UCSD-AML1 (cell line): ENCODE results near the gene H19.

Experiments used
- DNase-seq: peaks from one replicate; lab custom pipeline; 2025; ENCODE audit not compliant: unreplicated experiment; lab: John Stamatoyannopoulos, UW

H19 gene

GRCh38 chr11:1997755-1998154, at the start of gene H19:
Gene H19, minus strand, starts transcription at chr11:1997842.
- DNase-seq = no peak

DNA sequence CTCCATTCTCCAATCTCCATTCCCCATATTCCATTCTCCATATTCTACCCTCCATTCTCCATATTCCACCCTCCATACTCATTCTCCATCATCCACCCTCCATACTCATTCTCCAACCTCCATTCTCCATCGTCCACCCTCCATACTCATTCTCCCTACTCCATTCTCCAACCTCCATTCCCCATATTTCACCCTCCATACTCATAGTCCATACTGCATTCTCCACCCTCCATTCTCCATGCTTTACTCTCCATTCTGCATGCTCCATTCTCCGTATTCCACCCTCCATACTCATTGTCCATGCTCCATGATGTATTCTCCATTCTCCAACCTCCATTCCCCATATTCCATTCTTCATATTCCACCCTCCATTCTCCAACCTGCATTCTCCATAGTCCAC, 44.3 kb upstream of the H19 start:
- DNase-seq = no peak

- no peak for DNase-seq
These were observed 43.5 kb upstream of the H19 start for GRCh38 chr11:2041153-2041552.

GRCh38 chr11:2039198-2039759, 41.6 kb upstream of the H19 start:
- no peak for DNase-seq

DNA sequence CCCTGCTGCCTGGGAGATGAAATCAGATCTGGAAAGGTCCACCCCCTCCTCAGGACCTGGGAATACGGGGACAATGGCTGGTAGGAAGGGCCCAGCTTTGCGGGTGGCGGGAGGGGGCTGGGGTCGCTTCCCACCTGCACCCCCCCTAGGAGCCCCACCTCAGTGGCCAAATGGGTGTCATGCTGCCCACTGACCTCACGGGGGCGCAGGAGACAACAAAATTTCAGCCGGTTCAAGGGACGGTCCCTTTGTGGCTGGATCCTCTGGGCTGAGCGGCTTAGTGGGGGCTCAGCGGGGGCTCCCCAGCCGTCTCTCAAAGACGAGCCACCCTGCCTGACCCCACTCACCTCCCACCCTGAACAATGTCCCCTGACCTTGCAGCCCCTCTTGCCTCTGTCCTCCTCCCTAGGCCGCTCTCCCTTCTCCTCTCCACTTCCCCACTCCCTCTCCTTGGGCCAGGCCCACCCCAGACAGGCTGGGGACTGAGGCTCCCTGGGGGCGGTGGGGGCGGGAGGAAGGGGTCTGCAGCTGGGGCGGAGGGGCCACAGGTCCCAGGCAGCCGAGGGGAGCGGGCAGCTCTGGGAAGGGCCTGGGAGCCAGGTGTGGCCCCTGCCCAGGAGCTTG, 39.3 kb upstream of the H19 start:
- no peak for DNase-seq

- DNase-seq = no peak
These were observed 37.7 kb upstream of the H19 start for GRCh38 chr11:2035382-2035781.

- DNase-seq = no peak
These were observed 33.4 kb upstream of the H19 start for GRCh38 chr11:2031058-2031457.

- no peak for DNase-seq
These were observed 30.1 kb upstream of the H19 start for GRCh38 chr11:2027708-2028107.

- no peak for DNase-seq
These were observed 17.4 kb upstream of the H19 start for GRCh38 chr11:2015025-2015424.

DNA sequence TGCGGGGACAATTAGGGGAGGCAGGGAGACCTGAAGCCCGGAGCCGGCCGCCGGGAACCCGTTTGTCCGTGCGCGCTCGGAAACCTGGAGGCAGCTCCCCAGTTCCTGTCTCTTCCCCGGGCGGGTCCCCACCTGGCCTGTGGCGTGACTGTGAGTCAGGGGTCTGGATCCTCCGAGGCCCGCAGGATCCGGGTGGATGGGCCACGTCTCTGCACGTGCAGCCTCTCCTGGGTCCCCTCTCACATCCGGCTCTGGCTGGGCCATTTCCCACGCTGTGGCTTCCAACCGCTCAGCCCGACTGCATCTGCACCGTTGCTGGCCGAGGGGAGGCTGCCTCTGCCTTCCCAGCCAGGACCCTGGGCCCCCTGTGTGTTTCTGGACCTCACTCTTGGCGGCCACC, 14.8 kb upstream of the H19 start:
- DNase-seq = no peak

- no peak for DNase-seq
These were observed 6.8 kb upstream of the H19 start for GRCh38 chr11:2004466-2004865.

DNA sequence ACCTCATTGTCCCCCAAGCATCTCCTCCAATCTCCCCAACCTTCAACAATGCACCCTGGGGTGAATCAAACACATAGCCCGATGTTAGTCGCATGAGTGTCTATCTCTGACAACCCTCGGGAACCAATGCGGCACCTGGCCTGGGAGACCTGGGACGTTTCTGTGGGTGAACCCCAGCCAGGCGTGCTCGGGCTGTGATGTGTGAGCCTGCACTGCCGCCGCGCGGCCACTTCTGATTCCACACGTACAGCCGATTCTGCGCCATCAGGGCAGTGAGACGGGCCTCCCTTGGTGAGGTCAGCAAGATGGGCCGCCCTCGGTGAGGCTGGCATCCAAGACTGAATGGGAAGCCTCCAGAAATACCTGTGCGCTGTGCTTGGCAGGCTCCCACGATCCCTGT, 5.2 kb upstream of the H19 start:
- DNase-seq = no peak

DNA sequence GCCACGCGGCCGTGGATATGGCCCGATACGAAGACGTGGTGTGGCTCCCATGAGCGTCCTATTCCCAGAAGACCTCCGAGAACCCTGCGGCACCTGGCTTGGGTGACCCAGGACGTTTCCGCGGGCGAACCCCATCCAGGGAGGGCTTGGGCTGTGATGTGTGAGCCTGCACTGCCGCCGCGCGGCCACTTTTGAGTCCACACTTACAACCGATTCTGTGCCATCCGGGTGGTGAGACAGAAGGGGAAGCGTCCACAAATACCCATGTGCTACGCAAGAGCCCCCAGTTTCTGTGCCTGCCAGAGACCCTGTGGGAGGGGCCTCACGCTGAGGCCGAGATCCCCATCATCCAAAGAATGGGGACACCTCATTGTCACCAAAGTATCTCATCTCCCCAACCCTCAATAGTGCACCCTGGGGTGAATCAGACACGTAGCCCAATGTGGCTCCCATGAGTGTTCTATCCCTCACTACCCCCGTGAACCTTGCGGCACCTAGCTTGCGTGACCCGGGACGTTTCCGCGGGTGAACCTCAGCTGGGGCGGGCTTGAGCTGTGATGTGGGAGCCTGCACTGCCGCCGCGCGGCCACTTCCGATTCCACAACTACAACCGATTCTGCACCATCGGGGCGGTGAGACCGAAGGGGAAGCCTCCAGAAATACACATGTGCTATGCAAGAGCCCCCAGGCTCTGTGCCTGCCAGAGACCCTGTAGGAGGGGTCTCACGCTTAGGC, 4.6 kb upstream of the H19 start:
- no peak for DNase-seq

GRCh38 chr11:1998861-1999260, 1.2 kb upstream of the H19 start:
- no peak for DNase-seq

DNA sequence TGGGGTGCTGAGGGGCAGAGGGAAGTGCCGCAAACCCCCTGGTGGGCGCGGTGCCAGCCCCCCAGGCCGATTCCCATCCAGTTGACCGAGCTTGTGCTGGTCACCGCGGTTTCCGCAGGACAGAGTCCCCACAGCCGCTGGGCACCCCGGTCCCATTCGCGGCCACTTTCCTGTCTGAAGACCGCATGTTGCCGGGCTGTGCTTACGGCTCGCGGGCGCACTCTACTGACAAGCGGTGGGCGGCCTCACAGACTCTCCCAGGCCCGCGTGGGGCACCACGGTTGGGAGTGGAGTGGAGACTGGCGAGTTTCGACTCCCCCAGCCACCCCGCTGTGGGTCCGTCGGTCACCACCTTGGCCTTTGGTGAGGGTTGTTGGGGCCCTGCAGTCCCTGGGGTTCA, 648 bp upstream of the H19 start:
- DNase-seq = no peak

DNA sequence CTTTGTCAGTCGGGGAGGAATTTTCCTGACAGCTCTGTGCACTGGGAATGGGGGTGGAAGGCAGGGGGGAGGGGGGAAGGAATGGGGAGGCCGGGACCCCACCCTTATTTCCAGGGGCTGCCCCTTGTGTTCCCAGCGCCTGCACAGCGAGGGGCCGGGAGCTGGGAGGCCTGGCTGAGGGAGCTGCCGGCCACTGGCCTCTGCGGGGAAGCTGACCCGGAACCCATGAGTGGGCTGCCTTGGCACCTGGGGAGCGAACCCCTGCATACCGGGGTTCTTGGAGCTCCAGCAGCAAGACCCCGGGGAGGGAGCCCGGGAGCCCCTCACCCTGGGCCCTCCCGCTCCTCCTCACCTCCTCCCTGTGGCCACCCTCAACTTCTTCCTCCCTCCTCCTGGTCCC, 3.5 kb downstream of the H19 start:
- DNase-seq = no peak

DNA sequence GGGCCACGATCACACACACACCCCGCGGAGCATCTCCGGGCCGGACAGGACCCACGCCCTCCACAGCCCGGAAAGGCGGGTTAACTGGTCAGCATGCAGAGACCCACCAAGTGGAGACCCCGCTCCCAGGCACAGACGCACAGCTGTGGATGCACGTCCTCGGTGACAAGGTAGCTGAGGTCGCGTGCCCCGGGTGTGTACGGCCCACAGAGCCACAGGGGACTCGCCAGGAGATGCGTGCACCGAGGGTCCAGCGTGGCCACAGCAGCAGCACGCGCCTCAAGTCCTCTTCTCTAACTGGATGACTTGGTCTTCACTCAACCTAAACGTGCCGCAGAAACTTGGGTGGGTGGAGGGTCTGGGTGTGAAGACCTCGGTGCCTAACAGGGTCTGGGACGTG, 5.5 kb downstream of the H19 start:
- DNase-seq = no peak

GRCh38 chr11:1990872-1991578, 6.6 kb downstream of the H19 start:
- DNase-seq = no peak

DNA sequence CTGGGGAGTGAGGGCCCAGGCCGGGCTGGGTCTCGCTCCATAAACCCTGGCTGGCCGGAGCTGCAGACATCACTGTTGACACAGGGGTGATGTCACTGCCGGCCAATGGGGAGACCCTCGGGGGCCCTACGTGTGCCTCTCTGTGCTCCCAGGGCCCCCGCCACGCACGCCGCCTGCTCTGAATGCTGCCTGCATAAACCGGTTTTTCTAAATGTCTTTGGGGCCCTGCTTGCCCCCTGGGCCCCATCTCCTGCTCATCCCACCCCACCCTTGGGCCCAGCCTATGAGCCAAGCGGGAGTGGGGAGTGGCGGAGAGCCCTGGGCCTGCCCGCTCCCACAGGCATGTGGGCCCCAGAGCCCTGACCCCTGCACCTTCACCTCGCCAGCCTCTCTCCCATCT, 7.7 kb downstream of the H19 start:
- no peak for DNase-seq

- DNase-seq = no peak
These were observed 8.8 kb downstream of the H19 start for GRCh38 chr11:1988667-1989317.

- DNase-seq = no peak
These were observed 9.5 kb downstream of the H19 start for GRCh38 chr11:1988174-1988573.

- DNase-seq = no peak
These were observed 10.6 kb downstream of the H19 start for GRCh38 chr11:1987024-1987423.
